IPS-20b (cell line): Measurements from ENCODE around the gene FAM234B.

Source experiments
- H3K27ac ChIP-seq: one replicate; pipeline ENCODE4 v1.5.1; 2013; ENCODE audit warnings: low read length
- H3K27me3 ChIP-seq: 2 replicates; pipeline ENCODE4 v1.6.1; 2013; ENCODE audit warnings: mild to moderate bottlenecking, low read length, inconsistent platforms; ENCODE audit not compliant: insufficient read depth
- H3K36me3 ChIP-seq: 2 replicates; pipeline ENCODE4 v1.6.1; 2013; ENCODE audit warnings: low read depth, mild to moderate bottlenecking, inconsistent platforms, low read length, moderate library complexity; ENCODE audit not compliant: insufficient read depth
- H3K4me1 ChIP-seq: 2 replicates; pipeline ENCODE4 v1.6.1; 2013; ENCODE audit warnings: mild to moderate bottlenecking, control low read depth, inconsistent platforms, low read length, moderate library complexity; ENCODE audit not compliant: insufficient read depth
- H3K4me3 ChIP-seq: 2 replicates; pipeline ENCODE4 v1.5.1; 2013; ENCODE audit warnings: mild to moderate bottlenecking, low read length, inconsistent platforms
- H3K9ac ChIP-seq: 2 replicates; pipeline ENCODE4 v1.6.1; 2013; ENCODE audit warnings: low read depth, mild to moderate bottlenecking, inconsistent platforms, low read length, moderate library complexity
- H3K9me3 ChIP-seq: 2 replicates; pipeline ENCODE4 v1.6.1; 2013; ENCODE audit warnings: mild to moderate bottlenecking, low read depth, low read length, inconsistent platforms; ENCODE audit not compliant: insufficient read depth

The FAM234B gene

DNA sequence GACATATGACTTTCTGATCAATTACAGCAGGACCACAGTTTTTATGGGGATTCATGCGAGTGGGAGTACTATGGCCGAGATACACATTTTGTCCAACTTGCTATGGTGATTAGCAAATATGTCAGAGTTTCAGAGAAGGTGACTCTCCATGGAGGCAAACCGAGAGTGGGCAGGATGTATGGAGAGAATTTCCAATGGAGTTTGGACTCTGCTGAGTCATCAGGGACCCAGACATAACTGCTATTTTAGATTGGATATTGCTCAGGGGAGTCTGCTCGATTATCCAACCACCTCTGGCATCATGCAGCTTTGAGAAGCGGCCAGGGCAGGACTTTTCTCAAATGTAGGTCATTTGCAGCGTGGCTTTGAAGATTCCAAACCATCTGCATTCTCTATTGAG is 68.8 kb downstream of the FAM234B start:
- H3K4me3 ChIP-seq, result no peak overlapping the region
- H3K9ac ChIP-seq, result no peak overlapping the region
- H3K4me1 ChIP-seq, result peaks cover 25% of the 10 kb centered on the region
- no peaks in the 10 kb centered on the region for H3K36me3 ChIP-seq
- no peak overlapping the region for H3K27ac ChIP-seq
- no peaks in the 10 kb centered on the region for H3K27me3 ChIP-seq
- peaks cover 6% of the 10 kb centered on the region for H3K9me3 ChIP-seq

DNA sequence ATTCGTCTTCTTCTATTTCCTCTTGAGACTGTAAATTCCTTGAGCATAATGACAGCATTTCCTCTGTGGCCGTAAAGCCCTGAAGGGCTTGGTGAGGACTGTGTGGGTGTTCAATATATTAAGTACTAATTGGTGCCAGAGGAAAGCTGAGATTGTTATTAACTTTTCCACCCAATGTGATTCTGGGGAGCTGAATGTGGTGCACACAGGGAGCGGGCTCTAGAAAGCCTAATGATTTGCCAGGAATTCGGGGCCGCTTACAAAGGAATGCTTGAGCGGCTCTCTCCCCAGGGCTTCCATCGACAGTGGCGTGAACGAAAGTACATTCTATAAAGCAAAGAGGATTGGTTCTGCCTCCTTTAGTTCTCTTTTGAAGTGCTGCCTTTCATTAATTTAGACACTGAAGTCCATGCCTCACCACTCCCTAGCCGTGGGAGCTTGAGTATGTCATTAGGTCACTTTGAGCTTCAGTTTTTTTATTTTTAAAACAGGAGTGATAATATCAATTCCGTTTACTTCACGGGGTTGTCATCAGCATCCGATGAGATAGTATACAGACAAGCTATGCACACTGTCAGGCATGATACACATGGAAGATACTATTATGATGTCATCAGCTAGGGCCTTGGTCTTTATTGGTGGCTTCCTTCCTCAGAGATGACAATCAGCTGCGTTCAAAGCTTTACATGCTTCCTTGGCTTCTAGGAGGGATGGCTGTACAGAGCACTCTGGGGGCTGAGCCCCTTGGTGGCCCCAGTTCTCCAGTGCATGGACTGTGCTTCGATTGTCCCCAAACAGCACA is 70.3 kb downstream of the FAM234B start:
- Histone ChIP-seq H3K4me3 (peak overlapping the region; percentile 31; the same call in 1 of the 2 replicates), H3K9ac (0 out of 2 replicates have a peak overlapping the region, but pooled peaks have one; percentile 34), H3K36me3 (no peaks in the 10 kb centered on the region), H3K4me1 (peaks cover 25% of the 10 kb centered on the region), H3K27ac (no peak overlapping the region), H3K9me3 (no peaks in the 10 kb centered on the region; the same call in 1 of the 2 replicates), H3K27me3 (no peaks in the 10 kb centered on the region)

DNA sequence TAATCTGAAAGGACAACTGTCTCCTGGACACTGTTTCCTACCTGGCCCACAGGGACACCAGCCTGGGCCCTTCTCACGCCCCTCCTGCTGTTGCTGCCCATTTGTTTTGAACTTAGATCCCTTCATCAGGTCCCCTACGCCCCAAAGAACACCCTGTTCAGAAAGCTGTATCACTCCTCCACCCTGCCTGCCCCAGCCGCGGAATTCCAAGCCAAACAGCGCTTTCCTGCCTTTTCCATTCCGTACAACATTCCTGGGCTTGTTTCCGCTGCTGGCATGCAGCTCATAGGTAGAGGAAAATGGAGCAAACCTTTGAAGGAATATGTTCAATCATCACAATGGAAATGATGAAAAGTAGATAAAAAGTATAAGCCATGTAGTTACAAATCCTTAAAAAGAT is 72.1 kb downstream of the FAM234B start:
- H3K27me3 ChIP-seq, result no peaks in the 10 kb centered on the region
- H3K27ac ChIP-seq, result no peak overlapping the region

DNA sequence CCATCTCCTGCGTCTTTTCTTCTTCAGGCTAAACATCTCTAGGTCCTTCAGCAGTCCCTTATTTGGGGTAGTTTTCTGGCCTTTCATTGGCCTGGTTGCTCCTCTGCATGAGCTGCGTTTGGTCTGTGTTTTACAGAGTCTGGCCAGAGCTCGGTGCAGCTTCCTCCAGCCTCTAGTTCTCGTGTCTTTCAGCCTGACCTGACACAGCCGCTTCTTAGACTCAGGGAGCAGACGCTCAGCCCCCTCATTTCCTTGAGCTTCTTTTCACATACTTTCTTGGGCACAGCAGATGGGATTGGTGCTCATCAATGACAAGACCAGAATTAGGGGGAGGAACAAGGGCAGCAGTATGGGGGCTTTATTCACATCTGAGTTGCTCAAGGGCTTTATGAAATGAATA is 72.8 kb downstream of the FAM234B start:
- peaks cover 25% of the 10 kb centered on the region for H3K4me1 ChIP-seq
- H3K36me3 ChIP-seq, result no peaks in the 10 kb centered on the region
- H3K27ac ChIP-seq, result no peak overlapping the region
- no peak overlapping the region for H3K4me3 ChIP-seq
- H3K27me3 ChIP-seq, result no peaks in the 10 kb centered on the region
- no peaks in the 10 kb centered on the region; the same call in 1 of the 2 replicates for H3K9me3 ChIP-seq
- no peak overlapping the region for H3K9ac ChIP-seq

More for the DNA sequence above, 72.1 kb downstream of the FAM234B start:
- Histone ChIP-seq H3K4me1 (peaks cover 25% of the 10 kb centered on the region), H3K9ac (no peak overlapping the region), H3K4me3 (no peak overlapping the region), H3K36me3 (no peaks in the 10 kb centered on the region), H3K9me3 (no peaks in the 10 kb centered on the region; the same call in 1 of the 2 replicates)

DNA sequence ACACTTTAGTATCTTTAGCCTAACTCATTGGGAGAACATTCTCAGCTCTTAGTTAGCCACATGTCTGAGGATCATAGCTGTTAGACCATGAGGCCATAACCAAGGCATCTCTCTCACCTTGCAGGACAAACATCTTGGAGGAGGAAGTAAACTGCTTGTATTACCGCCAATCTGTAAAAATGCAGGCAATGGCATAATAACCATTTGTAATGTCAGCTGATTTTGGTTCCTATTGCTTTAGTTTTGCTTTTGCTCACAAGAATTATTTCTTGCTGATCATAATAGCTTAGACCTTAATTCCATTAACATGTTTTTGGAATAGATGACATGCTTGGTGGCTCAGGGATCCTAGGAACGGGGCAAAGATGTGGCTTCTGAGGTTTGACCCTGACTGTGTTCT is 75.6 kb downstream of the FAM234B start:
- no peaks in the 10 kb centered on the region for H3K9me3 ChIP-seq
- H3K4me1 ChIP-seq, result peaks cover 17% of the 10 kb centered on the region
- H3K4me3 ChIP-seq, result no peak overlapping the region
- H3K27ac ChIP-seq, result no peak overlapping the region
- H3K9ac ChIP-seq, result no peak overlapping the region
- no peaks in the 10 kb centered on the region for H3K36me3 ChIP-seq
- H3K27me3 ChIP-seq, result no peaks in the 10 kb centered on the region

DNA sequence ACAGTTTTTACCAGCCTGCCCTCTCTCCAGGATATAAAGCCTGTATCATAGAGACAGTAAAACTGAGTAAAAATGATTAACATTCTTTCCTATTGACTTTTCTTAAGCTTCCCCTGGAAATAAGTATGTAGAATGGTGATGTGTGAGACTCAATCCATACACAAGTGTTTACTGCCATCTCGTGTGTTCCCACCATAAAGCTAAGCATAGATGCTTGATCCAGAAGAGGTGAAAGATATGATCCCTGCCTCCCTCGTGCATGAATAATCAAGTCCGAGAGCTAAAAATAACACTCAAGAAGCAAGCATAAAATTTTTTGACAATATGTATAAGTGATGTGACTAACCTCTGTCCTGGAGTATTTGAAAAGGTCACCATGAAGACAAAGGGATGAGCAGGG is 76.2 kb downstream of the FAM234B start:
- Histone ChIP-seq H3K27ac (no peak overlapping the region), H3K36me3 (no peaks in the 10 kb centered on the region), H3K27me3 (no peaks in the 10 kb centered on the region), H3K4me3 (no peak overlapping the region), H3K4me1 (peaks cover 22% of the 10 kb centered on the region), H3K9me3 (no peaks in the 10 kb centered on the region), H3K9ac (no peak overlapping the region)

DNA sequence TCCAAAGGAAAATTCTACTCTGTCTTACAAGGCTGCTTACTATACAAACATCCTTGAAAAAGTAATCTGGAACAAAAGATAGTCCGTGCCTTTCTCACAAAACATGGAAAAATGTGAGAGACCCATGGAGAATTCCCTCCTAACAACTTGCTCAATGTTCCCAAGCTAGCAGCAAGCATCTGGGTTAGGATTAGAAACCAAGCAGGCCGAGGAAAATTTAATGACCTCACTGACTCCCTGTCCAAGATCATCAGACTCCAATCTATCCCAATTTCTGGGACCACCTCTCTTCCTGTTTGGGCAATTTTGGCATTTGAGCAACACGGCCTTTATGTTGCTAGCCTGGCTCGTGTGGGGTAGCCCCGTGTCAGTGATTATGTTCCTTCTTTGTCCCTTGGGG is 77.4 kb downstream of the FAM234B start:
- Histone ChIP-seq H3K9ac (no peak overlapping the region), H3K27me3 (no peaks in the 10 kb centered on the region), H3K4me1 (peaks cover 20% of the 10 kb centered on the region), H3K27ac (no peak overlapping the region), H3K9me3 (no peaks in the 10 kb centered on the region), H3K4me3 (no peak overlapping the region), H3K36me3 (no peaks in the 10 kb centered on the region)

DNA sequence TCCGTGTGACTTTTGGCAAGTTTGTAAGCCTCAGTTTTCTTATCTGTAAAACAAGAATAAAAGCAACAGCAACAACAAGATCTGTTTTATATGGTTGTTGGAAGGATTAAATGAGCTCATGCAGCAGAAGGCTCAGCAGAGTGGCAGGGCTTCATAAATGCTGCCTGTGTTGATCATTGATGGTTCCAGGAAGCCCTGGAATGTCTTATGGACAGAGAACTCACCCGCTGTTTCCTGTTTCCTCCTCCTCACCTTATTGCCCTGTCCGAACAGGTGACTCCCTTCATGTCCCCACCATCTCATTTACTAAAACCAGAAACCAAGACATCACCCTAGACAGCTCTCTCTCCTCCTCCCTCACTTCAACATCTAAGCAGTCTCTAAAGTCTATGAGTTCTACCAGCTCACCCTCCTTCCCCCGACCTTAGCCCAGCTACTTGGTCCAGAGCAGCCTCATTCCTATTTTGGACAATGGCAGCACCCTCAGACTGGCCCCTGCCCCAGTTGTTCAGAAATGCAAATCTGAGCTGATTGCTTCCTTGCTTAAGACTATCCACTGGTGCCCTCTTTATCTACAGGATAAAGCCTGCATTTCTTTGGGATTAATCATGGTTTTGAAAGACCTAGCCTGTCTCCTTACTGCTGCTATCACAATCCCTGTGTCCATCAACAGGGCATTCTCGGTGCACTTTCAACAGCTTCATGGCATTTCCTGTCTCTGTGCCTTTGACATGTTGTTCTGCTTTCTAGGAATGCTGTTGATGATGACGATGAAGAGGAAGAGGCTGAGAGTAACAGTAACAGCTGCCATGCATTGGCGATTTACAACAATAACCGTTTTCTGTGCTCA is 80.7 kb downstream of the FAM234B start:
- H3K27me3 ChIP-seq, result no peaks in the 10 kb centered on the region
- no peak overlapping the region for H3K9ac ChIP-seq
- H3K4me1 ChIP-seq, result peaks cover 12% of the 10 kb centered on the region
- H3K4me3 ChIP-seq, result no peak overlapping the region
- no peak overlapping the region for H3K27ac ChIP-seq
- no peaks in the 10 kb centered on the region for H3K36me3 ChIP-seq
- no peaks in the 10 kb centered on the region for H3K9me3 ChIP-seq

DNA sequence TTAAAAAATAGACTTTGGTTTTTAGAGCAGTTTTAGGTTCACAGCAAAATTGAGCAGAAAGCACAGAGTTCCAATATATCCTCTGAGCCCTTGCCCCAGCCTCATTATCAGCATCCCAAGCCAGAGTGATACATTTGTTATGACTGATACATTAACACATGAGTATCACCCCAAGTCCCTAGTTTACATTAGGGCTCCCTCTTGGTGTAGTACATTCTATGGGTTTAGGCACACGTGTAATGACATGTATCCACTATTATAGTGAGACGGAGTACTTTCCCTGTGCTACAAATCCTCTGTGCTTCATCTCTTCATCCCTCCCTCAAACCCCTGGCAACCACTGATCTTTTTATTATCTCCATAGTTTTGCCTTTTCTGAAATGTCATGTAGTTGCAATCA is 81.8 kb downstream of the FAM234B start:
- no peaks in the 10 kb centered on the region for H3K36me3 ChIP-seq
- no peak overlapping the region for H3K27ac ChIP-seq
- no peaks in the 10 kb centered on the region for H3K9me3 ChIP-seq
- no peaks in the 10 kb centered on the region for H3K27me3 ChIP-seq
- no peak overlapping the region for H3K9ac ChIP-seq
- H3K4me3 ChIP-seq, result no peak overlapping the region
- peaks cover 12% of the 10 kb centered on the region for H3K4me1 ChIP-seq

DNA sequence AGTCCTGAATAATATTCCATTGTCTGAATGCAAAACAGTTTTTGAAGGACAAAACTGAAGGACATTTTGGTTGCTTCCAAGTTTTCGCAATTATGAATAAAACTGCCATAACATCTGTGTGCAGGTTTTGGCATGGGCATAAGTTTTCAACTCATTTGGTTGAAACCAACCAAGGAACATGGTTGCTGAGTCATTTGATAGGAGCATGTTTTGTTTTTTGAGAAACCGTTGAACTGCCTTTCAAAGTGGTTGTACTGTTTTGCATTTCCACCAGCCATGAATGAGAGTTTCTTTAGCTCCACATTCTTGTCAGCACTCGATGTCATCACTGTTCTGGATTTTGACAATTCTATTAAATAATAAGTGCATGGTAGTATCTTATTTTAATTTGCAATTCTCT is 82.3 kb downstream of the FAM234B start:
- H3K9me3 ChIP-seq, result no peaks in the 10 kb centered on the region
- no peaks in the 10 kb centered on the region for H3K36me3 ChIP-seq
- no peaks in the 10 kb centered on the region for H3K27me3 ChIP-seq
- H3K4me1 ChIP-seq, result peaks cover 12% of the 10 kb centered on the region
- H3K9ac ChIP-seq, result no peak overlapping the region
- H3K27ac ChIP-seq, result no peak overlapping the region
- H3K4me3 ChIP-seq, result no peak overlapping the region

DNA sequence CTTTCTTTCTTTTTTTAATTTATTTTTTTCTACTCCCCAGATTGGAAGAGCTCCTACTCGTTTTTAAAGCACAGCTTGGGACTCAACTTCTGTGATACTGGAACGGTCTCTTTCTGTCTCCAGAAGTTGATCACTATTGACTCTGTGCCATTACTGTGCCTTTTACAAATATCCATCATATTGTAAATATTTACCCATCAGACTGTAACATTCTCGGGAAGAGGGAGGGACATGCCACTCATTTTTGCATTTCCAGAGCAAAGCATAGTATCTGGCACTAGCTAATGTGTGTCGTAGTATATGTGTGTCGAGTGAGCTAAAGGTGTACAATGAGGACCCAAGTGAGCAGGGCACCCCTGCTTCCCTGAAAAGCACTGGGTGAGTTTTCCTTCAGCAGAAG is 83.3 kb downstream of the FAM234B start:
- no peaks in the 10 kb centered on the region for H3K27me3 ChIP-seq
- no peaks in the 10 kb centered on the region for H3K9me3 ChIP-seq
- H3K36me3 ChIP-seq, result no peaks in the 10 kb centered on the region
- H3K4me1 ChIP-seq, result peaks cover 12% of the 10 kb centered on the region
- no peak overlapping the region for H3K9ac ChIP-seq
- no peak overlapping the region for H3K27ac ChIP-seq
- no peak overlapping the region for H3K4me3 ChIP-seq
